Measurements from ENCODE around the gene FASTKD1.
"Not testable (repeated sequence)": the region's sequence is repeated elsewhere in the genome, so short reads cannot be mapped to it uniquely, and the experiment has no call there.

The FASTKD1 gene

GRCh38 chr2:169579044-169579443 lies 5.4 kb upstream of the FASTKD1 start:
- H3K27ac ChIP-seq, result no peak overlapping the region
- no peak for TF ChIP-seq CTCF (conservative IDR thresholded peaks at IDR 0.05)
- TF ChIP-seq ZFX (IDR thresholded peaks at IDR 0.05), result no peak

- H3K27ac ChIP-seq, result not testable (repeated sequence)
These were observed 1.6 kb upstream of the FASTKD1 start for GRCh38 chr2:169575264-169575663.

DNA sequence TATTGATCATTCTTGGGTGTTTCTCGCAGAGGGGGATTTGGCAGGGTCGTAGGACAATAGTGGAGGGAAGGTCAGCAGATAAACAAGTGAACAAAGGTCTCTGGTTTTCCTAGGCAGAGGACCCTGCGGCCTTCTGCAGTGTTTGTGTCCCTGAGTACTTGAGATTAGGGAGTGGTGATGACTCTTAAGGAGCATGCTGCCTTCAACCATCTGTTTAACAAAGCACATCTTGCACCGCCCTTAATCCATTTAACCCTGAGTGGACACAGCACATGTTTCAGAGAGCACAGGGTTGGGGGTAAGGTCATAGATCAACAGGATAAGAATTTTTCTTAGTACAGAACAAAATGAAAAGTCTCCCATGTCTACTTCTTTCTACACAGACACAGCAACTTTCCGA lies 874 bp upstream of the FASTKD1 start:
- not testable (repeated sequence) for H3K27ac ChIP-seq

DNA sequence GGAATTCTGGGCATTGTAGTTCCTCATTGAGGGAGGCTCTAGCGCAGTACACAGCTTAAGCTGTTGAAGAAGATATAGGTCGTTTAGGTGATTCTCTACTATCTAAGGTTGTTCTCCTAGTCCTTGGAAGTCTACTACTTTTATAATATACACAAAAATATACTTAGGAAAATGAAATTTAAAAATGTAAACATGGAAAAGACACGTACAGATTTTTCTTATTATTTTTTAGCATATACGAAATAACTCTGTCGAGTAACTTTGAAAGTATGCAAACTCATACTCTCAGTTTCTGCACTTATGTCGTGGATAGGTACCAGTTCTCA lies 272 bp upstream of the FASTKD1 start:
- H3K27ac ChIP-seq, result peak overlapping the region; percentile 85
- TF ChIP-seq CTCF (conservative IDR thresholded peaks at IDR 0.05) (no peak), ZFX (IDR thresholded peaks at IDR 0.05) (no peak)

GRCh38 chr2:169572821-169573159 lies 875 bp downstream of the FASTKD1 start:
- TF ChIP-seq ZFX (IDR thresholded peaks at IDR 0.05) (no peak), CTCF (conservative IDR thresholded peaks at IDR 0.05) (no peak)
- peak overlapping the region; percentile 85 for H3K27ac ChIP-seq

DNA sequence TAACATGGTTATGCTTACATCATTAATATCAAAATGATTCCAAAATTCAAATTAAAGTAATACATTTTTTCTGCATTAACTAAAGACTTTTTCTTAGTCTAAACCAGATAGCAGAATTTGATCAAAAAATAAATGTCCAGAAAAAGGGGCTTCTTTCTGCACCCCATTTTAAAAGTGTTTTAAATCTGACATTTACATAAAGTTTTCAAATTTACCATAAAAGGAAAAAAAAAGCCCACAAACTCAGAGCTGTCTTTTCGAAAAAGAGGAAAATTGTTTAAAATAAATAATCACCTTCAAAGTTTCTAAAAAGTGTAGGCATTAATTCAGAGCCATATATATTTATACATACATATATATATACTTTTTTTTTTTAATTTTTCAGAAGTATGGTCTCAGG lies 1.5 kb downstream of the FASTKD1 start:
- no peak overlapping the region for H3K27ac ChIP-seq
- no peak for TF ChIP-seq ZFX (IDR thresholded peaks at IDR 0.05)
- no peak for TF ChIP-seq CTCF (conservative IDR thresholded peaks at IDR 0.05)

- no peak overlapping the region for H3K27ac ChIP-seq
These were observed 2.1 kb downstream of the FASTKD1 start for GRCh38 chr2:169571571-169571970.

GRCh38 chr2:169570752-169571151 lies 2.9 kb downstream of the FASTKD1 start:
- H3K27ac ChIP-seq, result not testable (repeated sequence)

More at GRCh38 chr2:169571571-169571970, 2.1 kb downstream of the FASTKD1 start:
- TF ChIP-seq CTCF (conservative IDR thresholded peaks at IDR 0.05) (no peak), ZFX (IDR thresholded peaks at IDR 0.05) (no peak)

GRCh38 chr2:169569948-169570347 lies 3.7 kb downstream of the FASTKD1 start:
- TF ChIP-seq ZFX (IDR thresholded peaks at IDR 0.05), result no peak
- no peak for TF ChIP-seq CTCF (conservative IDR thresholded peaks at IDR 0.05)
- H3K27ac ChIP-seq, result no peak overlapping the region

Data from C4-2B (cell line).